GM20000 (cell line): ENCODE results near the gene TBC1D3E.
"Not testable (repeated sequence)": the region's sequence is repeated elsewhere in the genome, so short reads cannot be mapped to it uniquely, and the experiment has no call there.

Experiments used
- DNase-seq: peaks from one replicate; pipeline ENCODE4 v3.0.0; 2012; ENCODE audit warnings: low spot score

The TBC1D3E gene

GRCh38 chr17:38127651-38128050 lies at the start of gene TBC1D3E:
TBC1D3E (plus strand) TSS chr17:38127951; CDS start chr17:38129496, 1,545 bp downstream.
- not testable (repeated sequence) for DNase-seq

GRCh38 chr17:38087344-38087743 lies 40.4 kb upstream of the TBC1D3E start:
- DNase-seq = not testable (repeated sequence)

- DNase-seq = not testable (repeated sequence)
Observed at GRCh38 chr17:38088120-38088519, 39.6 kb upstream of the TBC1D3E start.

- not testable (repeated sequence) for DNase-seq
Observed at GRCh38 chr17:38094059-38094694, 33.6 kb upstream of the TBC1D3E start.

- not testable (repeated sequence) for DNase-seq
Observed at GRCh38 chr17:38099262-38099661, 28.5 kb upstream of the TBC1D3E start.

GRCh38 chr17:38119829-38120228 lies 7.9 kb upstream of the TBC1D3E start:
- DNase-seq = not testable (repeated sequence)

GRCh38 chr17:38134860-38135259 lies 7.1 kb downstream of the TBC1D3E start:
- DNase-seq = not testable (repeated sequence)
